IPS-18a (cell line): Measurements from ENCODE around the gene STAG1.
"Not testable (repeated sequence)": the region's sequence is repeated elsewhere in the genome, so short reads cannot be mapped to it uniquely, and the experiment has no call there.

Experiments
- H3K27ac ChIP-seq: one replicate; pipeline ENCODE4 v1.5.1; 2013; ENCODE audit warnings: low read length
- H3K27me3 ChIP-seq: one replicate; pipeline ENCODE4 v1.6.1; 2013; ENCODE audit warnings: mild to moderate bottlenecking, low read length; ENCODE audit not compliant: control insufficient read depth, insufficient read depth
- H3K36me3 ChIP-seq: one replicate; pipeline ENCODE4 v1.6.1; 2013; ENCODE audit warnings: low read depth, low read length; ENCODE audit not compliant: control insufficient read depth
- H3K4me1 ChIP-seq: one replicate; pipeline ENCODE4 v1.6.1; 2013; ENCODE audit warnings: low read depth, low read length; ENCODE audit not compliant: control insufficient read depth
- H3K4me3 ChIP-seq: one replicate; pipeline ENCODE4 v1.5.1; 2013; ENCODE audit warnings: low read length
- H3K9ac ChIP-seq: one replicate; pipeline ENCODE4 v1.6.1; 2013; ENCODE audit warnings: mild to moderate bottlenecking, low read length, moderate library complexity
- H3K9me3 ChIP-seq: one replicate; pipeline ENCODE4 v1.6.1; 2013; ENCODE audit warnings: low read depth, low read length; ENCODE audit not compliant: control insufficient read depth

STAG1 gene

DNA sequence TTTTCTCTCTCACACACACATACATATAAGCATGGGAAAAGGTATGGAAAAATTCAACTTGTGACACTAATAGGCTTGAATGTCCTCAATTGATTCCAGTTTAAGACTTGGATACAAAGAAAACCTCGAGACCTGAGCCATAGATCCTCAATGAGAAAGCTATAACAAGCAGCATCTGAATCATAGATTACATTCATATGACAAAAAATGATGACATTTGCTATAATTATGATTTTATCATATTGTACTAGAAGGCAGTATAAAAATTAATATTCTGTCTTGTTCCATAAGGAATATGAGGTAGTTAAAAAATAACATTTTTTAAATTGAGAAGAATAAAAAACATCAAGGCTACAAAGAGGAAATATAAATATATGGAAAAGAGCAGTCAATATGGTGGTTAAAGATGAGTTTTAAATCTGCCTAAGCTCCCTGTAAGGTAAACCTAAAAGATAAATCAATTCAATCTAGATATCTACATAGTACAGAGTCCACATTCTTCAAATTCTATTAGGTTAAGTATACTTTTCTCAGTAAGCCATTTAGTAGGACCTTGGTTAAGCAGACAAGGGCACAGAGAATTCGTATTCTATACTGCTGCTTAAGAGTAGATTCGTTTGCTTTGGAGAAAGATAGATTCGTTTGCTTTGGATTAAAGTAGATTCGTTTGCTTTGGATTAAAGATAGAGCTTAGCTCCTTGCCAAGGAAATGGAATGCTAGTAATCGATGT lies 175.7 kb downstream of the STAG1 start:
- no peaks in the 10 kb centered on the region for H3K36me3 ChIP-seq
- no peak overlapping the region for H3K4me3 ChIP-seq
- H3K27me3 ChIP-seq, result no peaks in the 10 kb centered on the region
- H3K9me3 ChIP-seq, result no peaks in the 10 kb centered on the region
- no peaks in the 10 kb centered on the region for H3K4me1 ChIP-seq
- no peak overlapping the region for H3K27ac ChIP-seq
- no peak overlapping the region for H3K9ac ChIP-seq

DNA sequence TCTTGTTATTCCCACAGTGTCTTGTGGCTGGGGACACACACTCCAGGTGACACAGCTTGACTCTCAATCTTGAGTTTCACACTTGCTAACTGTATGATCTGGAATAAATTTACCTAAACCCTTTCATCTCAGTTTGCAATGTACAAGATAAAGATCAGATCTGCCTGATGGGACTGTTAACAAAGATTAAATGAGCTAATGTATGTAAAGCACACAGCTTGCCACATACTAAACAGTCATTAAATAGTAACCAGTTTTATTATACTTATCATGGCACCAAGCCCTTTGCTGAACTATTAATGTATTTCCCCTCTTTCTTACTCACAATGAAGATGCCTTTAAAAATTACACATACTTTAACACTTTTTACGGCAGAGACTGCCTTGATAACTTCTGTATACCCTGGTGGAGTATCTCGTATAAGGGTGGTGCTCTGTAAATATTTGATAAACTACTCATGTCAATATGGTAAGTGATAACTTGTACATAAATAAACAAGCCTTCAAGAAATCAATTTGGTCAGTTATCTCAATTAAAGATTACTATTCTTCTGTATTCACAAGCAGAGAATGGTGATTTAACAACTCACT lies 184.5 kb downstream of the STAG1 start:
- Histone ChIP-seq H3K4me1 (no peaks in the 10 kb centered on the region), H3K36me3 (no peaks in the 10 kb centered on the region), H3K9ac (no peak overlapping the region), H3K9me3 (no peaks in the 10 kb centered on the region), H3K27me3 (no peaks in the 10 kb centered on the region), H3K4me3 (no peak overlapping the region), H3K27ac (no peak overlapping the region)

DNA sequence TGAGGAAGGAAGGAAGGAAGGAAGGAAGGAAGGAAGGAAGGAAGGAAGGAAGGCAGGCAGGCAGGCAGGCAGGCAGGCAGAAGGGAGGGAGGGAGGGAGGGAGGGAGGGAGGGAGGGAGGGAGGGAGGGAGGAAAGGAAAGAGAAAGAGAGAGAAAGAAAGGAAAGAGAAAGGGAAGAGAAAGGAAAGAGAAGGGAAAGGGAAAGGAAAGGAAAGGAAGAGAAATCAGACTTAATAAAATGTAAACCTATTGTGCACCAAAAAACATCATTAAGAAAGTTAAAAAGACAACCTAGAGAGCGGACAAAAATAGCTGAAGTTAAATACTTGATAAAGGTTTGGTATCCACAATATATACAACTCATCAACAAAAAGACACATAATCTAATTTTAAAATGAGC lies 187.2 kb downstream of the STAG1 start:
- not testable (repeated sequence) for H3K27ac ChIP-seq, H3K4me3 ChIP-seq, H3K9me3 ChIP-seq, H3K9ac ChIP-seq, H3K27me3 ChIP-seq, H3K4me1 ChIP-seq, H3K36me3 ChIP-seq

DNA sequence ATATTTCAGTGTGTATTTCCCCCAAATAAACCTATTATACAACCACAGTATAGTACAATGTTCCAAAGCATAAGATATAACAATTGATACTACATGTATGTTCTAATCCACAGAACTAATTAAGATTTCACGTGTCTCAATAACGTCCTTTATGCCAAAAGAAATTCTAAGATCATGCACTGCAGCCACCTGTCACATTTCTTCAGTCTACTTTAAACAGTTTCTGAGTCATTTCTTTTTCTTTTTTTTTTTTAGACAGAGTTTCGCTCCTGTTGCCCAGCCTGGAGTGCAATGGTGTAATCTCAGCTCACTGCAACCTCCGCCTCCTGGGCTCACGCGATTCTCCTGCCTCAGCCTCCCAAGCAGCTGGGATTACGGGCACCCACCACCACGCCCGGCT lies 190.2 kb downstream of the STAG1 start:
- Histone ChIP-seq H3K4me3 (no peak overlapping the region), H3K9me3 (no peaks in the 10 kb centered on the region), H3K9ac (no peak overlapping the region), H3K27ac (no peak overlapping the region), H3K36me3 (no peaks in the 10 kb centered on the region), H3K4me1 (peaks cover 12% of the 10 kb centered on the region), H3K27me3 (no peaks in the 10 kb centered on the region)

DNA sequence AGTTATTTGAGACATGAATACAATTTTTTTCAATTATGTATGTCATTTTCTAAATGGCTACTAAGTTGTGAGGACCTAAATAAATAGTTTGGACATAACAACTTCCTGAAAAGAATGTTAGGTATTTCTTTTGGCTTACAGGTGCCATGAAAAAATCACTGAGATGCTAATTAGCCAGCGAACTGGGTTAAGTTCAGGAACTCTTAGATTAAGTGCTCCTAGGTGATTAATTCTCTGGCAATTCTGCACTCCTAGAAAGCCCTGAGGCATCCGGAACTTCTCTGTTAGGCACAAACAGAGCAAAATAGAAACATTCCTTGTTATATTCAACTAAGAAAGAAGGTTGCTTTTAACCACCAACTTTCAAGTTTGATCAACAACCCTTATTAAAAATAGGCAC lies 192.3 kb downstream of the STAG1 start:
- H3K9ac ChIP-seq, result no peak overlapping the region
- no peaks in the 10 kb centered on the region for H3K9me3 ChIP-seq
- H3K36me3 ChIP-seq, result no peaks in the 10 kb centered on the region
- H3K27me3 ChIP-seq, result no peaks in the 10 kb centered on the region
- H3K27ac ChIP-seq, result no peak overlapping the region
- no peak overlapping the region for H3K4me3 ChIP-seq
- peaks cover 12% of the 10 kb centered on the region for H3K4me1 ChIP-seq

DNA sequence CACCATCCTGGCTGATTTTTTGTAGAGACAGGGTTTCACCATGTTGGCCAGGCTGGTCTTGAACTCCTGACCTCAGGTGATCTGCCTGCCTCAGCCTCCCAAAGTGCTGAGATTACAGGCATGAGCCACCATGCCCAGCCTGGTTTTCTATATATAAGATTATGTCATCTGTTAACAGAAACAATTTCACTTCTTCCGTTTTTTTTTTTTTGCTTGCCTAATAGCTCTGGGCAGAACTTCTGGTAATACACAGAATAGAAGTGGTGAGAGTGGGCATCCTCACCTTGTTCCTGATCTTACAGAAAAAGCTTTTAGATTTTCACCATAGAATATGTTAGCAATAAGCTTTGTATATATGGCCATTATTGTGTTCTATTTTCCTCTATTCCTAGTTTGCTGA lies 202.7 kb downstream of the STAG1 start:
- not testable (repeated sequence) for H3K9ac ChIP-seq, H3K4me1 ChIP-seq, H3K27me3 ChIP-seq, H3K4me3 ChIP-seq, H3K36me3 ChIP-seq, H3K27ac ChIP-seq, H3K9me3 ChIP-seq

DNA sequence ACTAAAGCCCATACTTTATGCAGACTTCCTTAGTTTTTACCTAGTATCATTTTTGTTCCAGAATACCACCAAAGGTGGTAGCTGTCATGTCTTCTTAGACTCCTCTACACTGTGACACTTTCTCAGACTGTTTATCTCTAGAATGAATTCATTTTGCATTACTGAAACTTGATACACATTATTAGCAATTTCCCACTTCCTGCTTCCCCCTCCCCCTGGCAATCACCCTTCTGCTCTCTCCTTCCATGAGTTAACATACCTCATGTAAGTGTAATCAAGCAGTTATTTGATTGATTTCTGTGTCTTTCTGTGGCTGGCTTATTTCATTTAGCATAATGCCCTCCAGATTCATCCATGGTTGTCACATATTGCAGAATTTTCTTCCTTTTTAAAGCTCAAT lies 204.9 kb downstream of the STAG1 start:
- H3K27me3 ChIP-seq, result no peaks in the 10 kb centered on the region
- H3K4me3 ChIP-seq, result no peak overlapping the region
- H3K4me1 ChIP-seq, result no peaks in the 10 kb centered on the region
- no peak overlapping the region for H3K9ac ChIP-seq
- H3K9me3 ChIP-seq, result no peaks in the 10 kb centered on the region
- H3K36me3 ChIP-seq, result no peaks in the 10 kb centered on the region
- no peak overlapping the region for H3K27ac ChIP-seq

DNA sequence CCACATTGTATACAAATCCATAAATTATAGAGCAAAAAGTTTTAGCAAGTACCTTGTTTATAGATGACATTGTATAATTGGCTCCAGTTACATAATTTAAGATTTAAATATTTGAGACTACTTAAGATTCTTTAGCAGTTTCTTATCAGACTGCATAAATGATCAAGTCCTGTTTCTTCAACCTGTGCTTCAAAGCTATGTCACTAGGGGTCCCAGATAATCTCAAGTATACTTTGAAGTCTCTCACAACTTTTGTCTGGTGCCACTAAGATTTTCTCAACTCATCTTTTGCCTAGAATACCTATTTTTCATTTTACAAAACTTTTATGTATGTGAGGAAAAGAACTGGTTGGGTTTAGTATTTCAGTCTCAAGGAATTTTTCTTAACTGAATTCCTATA lies 205.5 kb downstream of the STAG1 start:
- Histone ChIP-seq H3K4me1 (no peaks in the 10 kb centered on the region), H3K36me3 (no peaks in the 10 kb centered on the region), H3K27ac (no peak overlapping the region), H3K27me3 (no peaks in the 10 kb centered on the region), H3K9me3 (no peaks in the 10 kb centered on the region), H3K4me3 (no peak overlapping the region), H3K9ac (no peak overlapping the region)

DNA sequence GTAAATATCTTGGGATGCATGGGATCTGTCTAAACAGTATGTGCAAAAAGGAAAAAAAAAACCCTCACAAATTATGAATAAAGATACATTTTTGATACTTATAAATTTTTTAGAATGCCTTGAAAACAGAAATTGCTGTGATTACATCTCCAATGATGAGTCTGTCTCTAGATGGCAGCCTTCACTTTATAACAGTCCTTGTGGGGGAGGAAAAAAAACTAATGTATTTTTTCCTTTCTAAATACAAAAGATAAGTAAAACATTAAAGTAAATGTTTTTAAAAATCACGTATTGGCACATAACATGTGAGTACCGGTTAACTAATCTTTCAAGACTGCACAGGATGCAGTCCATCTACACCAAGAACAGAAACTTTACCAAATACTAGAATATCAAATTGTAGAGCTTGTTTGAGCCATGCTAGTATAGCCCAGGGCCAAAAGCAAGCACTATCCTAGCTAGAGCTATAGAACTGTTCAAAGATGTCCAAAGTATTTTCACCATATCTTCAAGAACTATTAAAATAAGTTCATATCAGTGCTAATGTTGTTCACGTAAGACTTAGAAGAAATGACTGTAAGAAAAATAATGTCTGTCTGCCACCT lies 206.4 kb downstream of the STAG1 start:
- Histone ChIP-seq H3K4me1 (no peaks in the 10 kb centered on the region), H3K9me3 (no peaks in the 10 kb centered on the region), H3K27ac (no peak overlapping the region), H3K27me3 (no peaks in the 10 kb centered on the region), H3K4me3 (no peak overlapping the region), H3K9ac (no peak overlapping the region), H3K36me3 (no peaks in the 10 kb centered on the region)

DNA sequence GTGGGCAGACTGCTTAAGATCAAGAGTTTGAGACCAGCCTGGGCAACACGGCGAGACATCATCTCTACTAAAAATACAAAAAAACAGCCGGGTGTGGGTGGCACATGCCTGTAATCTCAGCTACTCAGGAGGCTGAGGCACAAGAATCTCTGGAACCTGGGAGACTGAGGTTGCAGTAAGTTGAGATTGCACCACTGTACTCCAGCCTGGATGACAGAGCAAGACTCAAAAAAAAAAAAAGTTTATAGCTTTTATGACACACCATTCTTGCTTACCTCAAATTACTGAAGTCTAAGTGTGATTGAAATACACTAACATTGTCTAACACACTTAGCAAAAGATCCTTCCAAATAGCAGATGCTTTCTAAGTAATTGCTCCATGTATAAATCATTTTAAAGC lies 207.6 kb downstream of the STAG1 start:
- Histone ChIP-seq H3K27me3 (no peaks in the 10 kb centered on the region), H3K4me3 (no peak overlapping the region), H3K4me1 (no peaks in the 10 kb centered on the region), H3K9me3 (no peaks in the 10 kb centered on the region), H3K27ac (no peak overlapping the region), H3K36me3 (no peaks in the 10 kb centered on the region), H3K9ac (no peak overlapping the region)

DNA sequence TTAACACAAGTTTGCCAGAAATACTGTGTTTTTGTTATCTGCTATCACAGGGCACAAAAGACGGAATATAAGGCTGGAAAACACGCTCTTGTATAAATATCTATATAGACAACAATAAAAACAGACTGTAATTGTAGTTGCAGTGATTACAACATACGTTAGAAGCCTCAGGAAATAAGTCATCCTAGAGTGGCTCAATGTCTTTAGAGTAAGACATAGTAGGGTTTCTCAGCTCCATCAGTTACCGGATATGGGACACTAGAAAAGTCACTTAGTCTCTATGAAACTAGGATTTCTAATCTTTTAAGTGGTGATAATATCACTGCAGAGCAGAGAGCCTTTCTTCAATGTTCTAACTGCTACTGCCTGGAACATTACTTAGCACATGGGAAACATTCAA lies 208.8 kb downstream of the STAG1 start:
- no peak overlapping the region for H3K27ac ChIP-seq
- no peaks in the 10 kb centered on the region for H3K36me3 ChIP-seq
- H3K9me3 ChIP-seq, result no peaks in the 10 kb centered on the region
- H3K4me3 ChIP-seq, result no peak overlapping the region
- no peaks in the 10 kb centered on the region for H3K4me1 ChIP-seq
- H3K9ac ChIP-seq, result no peak overlapping the region
- no peaks in the 10 kb centered on the region for H3K27me3 ChIP-seq

DNA sequence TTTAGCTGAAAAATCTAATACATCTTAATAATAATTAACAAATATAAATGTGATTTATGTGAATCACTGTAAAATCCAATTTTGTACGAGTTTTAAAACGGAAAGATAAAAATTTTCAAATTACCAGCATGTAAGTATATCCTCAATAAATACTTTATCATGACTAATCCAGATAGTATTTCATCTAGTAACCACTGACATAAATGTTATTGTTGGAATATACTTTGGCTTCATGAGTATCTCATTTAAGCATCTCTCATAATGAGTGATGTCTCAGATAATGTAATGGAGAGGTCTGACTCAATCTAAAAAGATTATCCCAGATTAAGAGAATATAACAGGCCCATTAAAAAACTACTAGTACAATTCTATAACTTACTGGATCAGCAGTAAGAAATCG lies 216.3 kb downstream of the STAG1 start:
- Histone ChIP-seq H3K4me1 (no peaks in the 10 kb centered on the region), H3K9ac (no peak overlapping the region), H3K27ac (no peak overlapping the region), H3K27me3 (no peaks in the 10 kb centered on the region), H3K9me3 (no peaks in the 10 kb centered on the region), H3K36me3 (no peaks in the 10 kb centered on the region), H3K4me3 (no peak overlapping the region)
